DOHH2 (cell line): ENCODE measurements around the gene SEC31B.

Source experiments
- CTCF ChIP-seq: fragments of 200-600 bp; sonication (generic); IDR thresholded peaks from one replicate; pipeline ENCODE4 v1.5.1; 2014; ENCODE audit warnings: antibody characterized with exemption, mild to moderate bottlenecking, low read depth, low read length; ENCODE audit not compliant: poor library complexity, severe bottlenecking
- EZH2phosphoT487 ChIP-seq: fragments of 200-600 bp; sonication (generic); IDR thresholded peaks from 2 replicates; pipeline ENCODE4 v1.6.1; 2017; ENCODE audit warnings: borderline replicate concordance, mild to moderate bottlenecking, antibody characterized with exemption, low read length, moderate library complexity, mixed read lengths

DNA sequence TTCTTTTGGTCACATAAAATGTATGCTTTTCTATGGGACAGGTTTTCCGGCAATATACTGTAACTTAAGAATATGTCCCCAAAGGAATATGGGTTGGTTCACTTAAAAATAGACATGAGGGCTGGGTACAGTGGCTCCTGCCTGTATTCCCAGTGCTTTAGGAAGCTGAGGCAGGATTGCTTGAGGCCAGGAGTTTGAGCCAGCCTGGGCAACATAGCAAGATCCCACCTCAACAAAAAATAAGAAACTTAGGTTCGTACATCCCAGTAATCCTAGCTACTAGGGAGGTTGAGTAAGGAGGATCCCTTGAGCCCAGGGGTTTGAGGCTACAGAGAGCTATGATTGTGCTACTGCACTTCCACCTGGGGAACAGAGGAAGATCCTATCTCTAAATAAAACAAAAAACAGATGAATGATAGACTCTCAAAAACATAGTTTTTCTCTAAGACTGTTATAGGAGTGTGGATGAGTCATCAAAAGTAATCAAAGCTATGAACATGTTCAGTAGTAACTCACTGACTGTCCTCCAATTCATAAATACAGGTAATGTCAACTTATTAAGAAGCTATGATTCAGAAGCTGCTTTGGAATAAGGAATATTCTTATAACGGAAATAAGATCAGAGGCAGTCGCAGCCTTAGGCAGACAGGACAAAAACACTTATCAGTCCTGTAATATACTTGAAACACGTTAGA is 2.6 kb upstream of the SEC31B start:
- TF ChIP-seq CTCF (no peak), EZH2phosphoT487 (no peak)
